CD4-positive, alpha-beta T cell (primary cell): Measurements from ENCODE around the gene KATNAL2. TPM values are rescaled to one million over a fixed set of nuclear protein-coding genes. Genes with fewer than 3 reads are reported as not detected.
A peak's percentile ranks its signal among the peaks of the same experiment; 100 is the strongest.

Source experiments
- ATAC-seq: fragments of 200-7000 bp; cut with Tn5 transposase; one replicate; pipeline ENCODE4 v1.10.0; 2022; ENCODE audit warnings: mild to moderate bottlenecking; ENCODE audit not compliant: poor library complexity
- CTCF ChIA-PET: fragments of 350-600 bp; sonication (Branson Sonifier 250); formaldehyde crosslinking; loops from one replicate; lab custom pipeline; 2021; ENCODE audit warnings: antibody characterized with exemption, inconsistent platforms; lab: Charles Lee
- POLR2A ChIA-PET: fragments of 350-600 bp; sonication (Branson Sonifier 250); formaldehyde crosslinking; loops from one replicate; lab custom pipeline; 2021; ENCODE audit warnings: antibody characterized with exemption, inconsistent platforms; lab: Charles Lee
- DNase-seq, 14 experiments: peaks; one replicate each; pipeline ENCODE4 v3.0.0-alpha.2; 2013 to 2020; ENCODE audit warnings: mixed read lengths in 2 of 14
- H3K27ac ChIP-seq, 2 donors: one replicate each; pipeline versions ENCODE4 v1.5.1 to v1.7.0; 2013; ENCODE audit warnings: low read length in 2 of 2, low read depth in 1 of 2, mild to moderate bottlenecking in 1 of 2
- H3K27me3 ChIP-seq, 2 experiments: 1 replicate in 1 of 2; 2 replicates in 1 of 2; pipeline versions ENCODE4 v1.6.1 to v1.7.0; 2013; ENCODE audit warnings: low read length in 2 of 2, control low read depth in 1 of 2, mild to moderate bottlenecking in 1 of 2, moderate library complexity in 1 of 2; ENCODE audit not compliant: insufficient read depth in 2 of 2, control insufficient read depth in 1 of 2
- H3K36me3 ChIP-seq: one replicate; pipeline ENCODE4 v1.6.1; 2013; ENCODE audit warnings: low read length, control low read depth; ENCODE audit not compliant: insufficient read depth
- H3K4me1 ChIP-seq: one replicate; pipeline ENCODE4 v1.6.1; 2013; ENCODE audit warnings: low read length, control low read depth; ENCODE audit not compliant: insufficient read depth
- H3K4me3 ChIP-seq: one replicate; pipeline ENCODE4 v1.5.1; 2013; ENCODE audit warnings: mild to moderate bottlenecking, low read length, moderate library complexity
- H3K9me3 ChIP-seq, 2 experiments: 1 replicate in 1 of 2; 2 replicates in 1 of 2; pipeline versions ENCODE4 v1.6.1 to v1.7.0; 2013; ENCODE audit warnings: low read length in 2 of 2, mild to moderate bottlenecking in 2 of 2, control low read depth in 1 of 2, moderate library complexity in 1 of 2; ENCODE audit not compliant: control insufficient read depth in 1 of 2, insufficient read depth in 1 of 2
- H3K27ac Mint-ChIP-seq: one replicate; pipeline ENCODE4 v1.8.0; 2020; ENCODE audit warnings: mixed read lengths
- H3K27me3 Mint-ChIP-seq: one replicate; pipeline ENCODE4 v1.8.0; 2021; ENCODE audit warnings: mixed read lengths
- H3K36me3 Mint-ChIP-seq: one replicate; pipeline ENCODE4 v1.8.0; 2021; ENCODE audit warnings: low read depth, mixed read lengths
- H3K4me1 Mint-ChIP-seq: one replicate; pipeline ENCODE4 v1.8.0; 2021; ENCODE audit warnings: low read depth, mixed read lengths
- H3K4me3 Mint-ChIP-seq: one replicate; pipeline ENCODE4 v1.8.0; 2020; ENCODE audit warnings: mild to moderate bottlenecking, mixed read lengths
- H3K9me3 Mint-ChIP-seq: one replicate; pipeline ENCODE4 v1.8.0; 2020; ENCODE audit warnings: mixed read lengths
- CTCF ChIP-seq: fragments of 200-600 bp; IDR thresholded peaks from one replicate; pipeline ENCODE4 v1.8.0; 2022; ENCODE audit warnings: antibody characterized with exemption, mild to moderate bottlenecking
- intact Hi-C, 2 experiments: fragments of 100-400 bp; cut with DNase I in 1 of 2; cut with micrococcal nuclease in 1 of 2; formaldehyde crosslinking; loops; one replicate each; pipeline versions ENCODE4 v1.15.1 to v1.9.0; 2023 to 2025; cut with DNase I, micrococcal nuclease
- total RNA-seq, 174 experiments: library from RNA in 2 of 174; stranded (reverse) in 2 of 174; gene quantifications; one replicate each; pipeline ENCODE4 v1.2.3 and lab custom pipeline; 2021 to 2026

KATNAL2 gene
- total RNA-seq, 2 experiments from 2014 or later: 1.5 to 2.0 TPM

GRCh38 chr18:46891742-46892214 is 25.6 kb upstream of the KATNAL2 start:
- Histone ChIP-seq H3K4me3 (no peak overlapping the region), H3K4me1 (no peaks in the 10 kb centered on the region), H3K36me3 (peaks cover 20% of the 10 kb centered on the region), H3K27ac (no peak overlapping the region), H3K9me3 (peaks cover 6 to 16% of the 10 kb centered on the region in 2 experiments), H3K27me3 (no peaks in the 10 kb centered on the region)
- CTCF ChIA-PET: interaction anchor here (0.6 kb wide), 1 partner anchor 15 kb away, joined by 3 read pairs; no protein-coding TSS in a partner anchor
- ATAC-seq (no peak), DNase-seq (no peak)
- Mint-ChIP-seq H3K4me3 (no peak overlapping the region), H3K27me3 (no peaks in the 10 kb centered on the region), H3K36me3 (peaks cover 93% of the 10 kb centered on the region), H3K4me1 (peaks cover 54% of the 10 kb centered on the region), H3K27ac (no peak overlapping the region), H3K9me3 (peaks cover 7% of the 10 kb centered on the region)
- POLR2A ChIA-PET: no interaction called here
- intact Hi-C loops: no loop called here
- no peak for TF ChIP-seq CTCF

- ChIA-PET POLR2A (no interaction called here), CTCF (no interaction called here)
- peaks cover 59% of the 10 kb centered on the region for H3K4me1 Mint-ChIP-seq
- H3K36me3 Mint-ChIP-seq: peaks cover 94% of the 10 kb centered on the region
- no peak for DNase-seq
- intact Hi-C loops: no loop called here
- Histone ChIP-seq H3K4me3 (no peak overlapping the region), H3K4me1 (no peaks in the 10 kb centered on the region), H3K9me3 (peaks cover 6 to 16% of the 10 kb centered on the region in 2 experiments), H3K27me3 (no peaks in the 10 kb centered on the region), H3K27ac (no peak overlapping the region), H3K36me3 (peaks cover 20% of the 10 kb centered on the region)
- peaks cover 7% of the 10 kb centered on the region for H3K9me3 Mint-ChIP-seq
- peak overlapping the region; percentile 16 for H3K4me3 Mint-ChIP-seq
- TF ChIP-seq CTCF: no peak
- no peaks in the 10 kb centered on the region for H3K27me3 Mint-ChIP-seq
- no peak for ATAC-seq
- H3K27ac Mint-ChIP-seq: no peak overlapping the region
These were observed 24.6 kb upstream of the KATNAL2 start for GRCh38 chr18:46892842-46893241.

- no peak for DNase-seq
- TF ChIP-seq CTCF: no peak
- Histone ChIP-seq H3K4me1 (no peaks in the 10 kb centered on the region), H3K27me3 (no peaks in the 10 kb centered on the region), H3K9me3 (peaks cover 5 to 13% of the 10 kb centered on the region in 2 experiments), H3K36me3 (peaks cover 19% of the 10 kb centered on the region), H3K27ac (no peak overlapping the region), H3K4me3 (no peak overlapping the region)
- H3K36me3 Mint-ChIP-seq: peaks cover 90% of the 10 kb centered on the region
- H3K4me3 Mint-ChIP-seq: peak overlapping the region; percentile 16
- H3K27ac Mint-ChIP-seq: no peak overlapping the region
- no peak for ATAC-seq
- intact Hi-C loops: no loop called here
- peaks cover 7% of the 10 kb centered on the region for H3K9me3 Mint-ChIP-seq
- no peaks in the 10 kb centered on the region for H3K27me3 Mint-ChIP-seq
- peaks cover 59% of the 10 kb centered on the region for H3K4me1 Mint-ChIP-seq
- ChIA-PET POLR2A (no interaction called here), CTCF (interaction anchor here (1.4 kb wide), 1 partner anchor 25 kb away, joined by 3 read pairs; no protein-coding TSS in a partner anchor)
These were observed 24.0 kb upstream of the KATNAL2 start for GRCh38 chr18:46893360-46893759.
